Transverse colon (tissue), 4 donors: ENCODE data around the gene IPO11. TPM values are rescaled to one million over a fixed set of nuclear protein-coding genes. Genes with fewer than 3 reads are reported as not detected.

Experiments
- DNase-seq: peaks from one replicate; pipeline ENCODE4 v3.0.0-alpha.2; 2019
- H3K27ac ChIP-seq, 4 donors: fragments of 200-600 bp; sonication (generic); 2 replicates each; pipeline ENCODE4 v1.5.1; 2016 to 2018; ENCODE audit warnings: inconsistent platforms in 4 of 4
- H3K27me3 ChIP-seq: fragments of 200-600 bp; sonication (generic); 2 replicates; pipeline ENCODE4 v1.5.1; 2017; ENCODE audit warnings: inconsistent platforms
- H3K36me3 ChIP-seq, 4 donors: fragments of 200-600 bp; sonication (generic); 2 replicates each; pipeline ENCODE4 v1.5.1; 2017 to 2019; ENCODE audit warnings: inconsistent platforms in 4 of 4
- H3K4me1 ChIP-seq, 4 donors: fragments of 200-600 bp; sonication (generic); 2 replicates each; pipeline ENCODE4 v1.5.1; 2017 to 2020; ENCODE audit warnings: inconsistent platforms in 4 of 4
- H3K4me3 ChIP-seq, 4 donors: fragments of 200-600 bp; sonication (generic); 1 replicate in 1 of 4; 2 replicates in 3 of 4; pipeline versions ENCODE4 v1.5.1 to v1.6.1; 2017 to 2019; ENCODE audit warnings: inconsistent platforms in 4 of 4
- H3K9me3 ChIP-seq, 2 donors: fragments of 200-600 bp; sonication (generic); 2 replicates each; pipeline ENCODE4 v1.5.1; 2017 to 2019; ENCODE audit warnings: inconsistent platforms in 2 of 2
- CTCF ChIP-seq, 5 experiments: fragments of 200-600 bp in 3 of 5; fragments of 450-650 bp in 2 of 5; sonication (generic) in 3 of 5; IDR thresholded peaks; 1 replicate in 2 of 5; 2 replicates in 3 of 5; pipeline ENCODE4 v1.5.1; 2016 to 2017; ENCODE audit warnings: antibody characterized with exemption in 5 of 5, inconsistent platforms in 3 of 5, mild to moderate bottlenecking in 2 of 5, moderate library complexity in 1 of 5
- EP300 ChIP-seq: sonication (generic); formaldehyde crosslinking; IDR thresholded peaks from one replicate; pipeline ENCODE4 v1.6.1; 2017; ENCODE audit warnings: antibody characterized with exemption, low read depth
- POLR2A ChIP-seq: fragments of 450-650 bp; IDR thresholded peaks from one replicate; pipeline ENCODE4 v1.6.1; 2016; ENCODE audit warnings: antibody characterized with exemption, mild to moderate bottlenecking, moderate library complexity
- POLR2AphosphoS5 ChIP-seq, 3 donors: sonication (generic); formaldehyde crosslinking; IDR thresholded peaks; one replicate each; pipeline ENCODE4 v1.6.1; 2016; ENCODE audit warnings: antibody characterized with exemption in 3 of 3
- WGBS, 2 donors: methylation state at CpG; one replicate each; pipeline ENCODE4 v1.1.5; 2018; ENCODE audit warnings: low coverage in 1 of 2; 5-methylcytosine and 5-hydroxymethylcytosine counted together
- in situ Hi-C, 4 donors: fragments of 200-750 bp; cut with MboI; loops; one replicate each; pipeline versions ENCODE4 v1.15.0 to v1.15.1; 2017; ENCODE audit warnings: low sequenced_read_pairs in 3 of 4, low pct_ligation_motif_present in 1 of 4, low pct_unique_long_range_greater_than_20kb in 1 of 4
- intact Hi-C: fragments of 100-400 bp; cut with DNase I; formaldehyde crosslinking; loops from one replicate; pipeline ENCODE4 v1.15.1; 2023; ENCODE audit warnings: low total_unique reads
- total RNA-seq, 4 donors: library from RNA; depleted of rRNA; stranded (reverse); fragments of >200 nt; gene quantifications; one replicate each; pipeline ENCODE4 v1.1.0, GENCODE V29; 2016

IPO11 gene
- total RNA-seq, 4 donors from 2014 or later = 6.4 to 37.8 (median 16.3) TPM

GRCh38 chr5:62461561-62461960, 49.0 kb downstream of the IPO11 start:
- H3K27me3 ChIP-seq = no peaks in the 10 kb centered on the region
- TF ChIP-seq EP300 (no peak), POLR2A (no peak), POLR2AphosphoS5 (IDR thresholded peaks at IDR 0.05) (no peak), CTCF (IDR thresholded peaks at IDR 0.05) (no peak)
- H3K4me1 ChIP-seq = no peaks in the 10 kb centered on the region
- no peak overlapping the region for H3K4me3 ChIP-seq
- no peaks in the 10 kb centered on the region for H3K9me3 ChIP-seq
- in situ Hi-C loops (loop anchor here in 1 of 4 donors (25.0 kb wide), 1 partner anchor 326 kb away; no protein-coding TSS in a partner anchor), intact Hi-C loops (no loop called here)
- WGBS, 2 donors = 86 to 93% methylated on average over 4 of the region's 4 CpGs
- H3K27ac ChIP-seq = no peak overlapping the region
- DNase-seq = no peak
- H3K36me3 ChIP-seq = no peaks in the 10 kb centered on the region

GRCh38 chr5:62465985-62466925, 53.7 kb downstream of the IPO11 start:
- WGBS, 2 donors = 81 to 89% methylated on average over 4 to 6 of the region's 6 CpGs
- intact Hi-C loops = no loop called here
- no peak for DNase-seq

GRCh38 chr5:62473209-62473608, 60.6 kb downstream of the IPO11 start:
- in situ Hi-C loops (loop anchor here in 1 of 4 donors (25.0 kb wide), 1 partner anchor 314 kb away; no protein-coding TSS in a partner anchor), intact Hi-C loops (no loop called here)
- Histone ChIP-seq H3K27me3 (no peaks in the 10 kb centered on the region), H3K4me1 (no peaks in the 10 kb centered on the region), H3K36me3 (peaks cover 0 to 4% (median 2%) of the 10 kb centered on the region in 4 donors), H3K9me3 (no peaks in the 10 kb centered on the region), H3K4me3 (no peak overlapping the region), H3K27ac (no peak overlapping the region)
- DNase-seq = no peak
- no peak for TF ChIP-seq POLR2A
- WGBS, 2 donors = 80 to 93% methylated on average over 1 of the region's 1 CpG

More at GRCh38 chr5:62465985-62466925, 53.7 kb downstream of the IPO11 start:
- Histone ChIP-seq H3K27ac (no peak overlapping the region), H3K4me1 (no peaks in the 10 kb centered on the region), H3K9me3 (no peaks in the 10 kb centered on the region), H3K4me3 (no peak overlapping the region), H3K27me3 (no peaks in the 10 kb centered on the region), H3K36me3 (peaks cover 0 to 10% (median 5%) of the 10 kb centered on the region in 4 donors)
- in situ Hi-C loops = loop anchor here in 1 of 4 donors (25.0 kb wide), 1 partner anchor 321 kb away; no protein-coding TSS in a partner anchor
- TF ChIP-seq POLR2A = no peak
- no peak for TF ChIP-seq EP300
- TF ChIP-seq POLR2AphosphoS5 (IDR thresholded peaks at IDR 0.05) = no peak
- TF ChIP-seq CTCF (IDR thresholded peaks at IDR 0.05) = no peak

GRCh38 chr5:62475072-62475471, 62.5 kb downstream of the IPO11 start:
- in situ Hi-C loops = no loop called here
- Histone ChIP-seq H3K27ac (no peak overlapping the region), H3K4me3 (no peak overlapping the region), H3K27me3 (no peaks in the 10 kb centered on the region), H3K9me3 (no peaks in the 10 kb centered on the region), H3K36me3 (no peaks in the 10 kb centered on the region), H3K4me1 (no peaks in the 10 kb centered on the region)
- 94 to 98% methylated on average over 9 of the region's 9 CpGs for WGBS, 2 donors
- no peak for DNase-seq
- no peak for TF ChIP-seq POLR2A
- TF ChIP-seq POLR2AphosphoS5 (IDR thresholded peaks at IDR 0.05) = no peak
- no peak for TF ChIP-seq CTCF (IDR thresholded peaks at IDR 0.05)
- no peak for TF ChIP-seq EP300
- intact Hi-C loops = no loop called here
